GM21515 (cell line): ENCODE data around the gene SESN3.
"Not testable (repeated sequence)": the region's sequence is repeated elsewhere in the genome, so short reads cannot be mapped to it uniquely, and the experiment has no call there.

Experiments
- ATAC-seq: cut with Tn5 transposase; IDR thresholded peaks from one replicate; pipeline ENCODE4 v1.9.1; 2021; ENCODE audit not compliant: unreplicated experiment

SESN3 gene

GRCh38 chr11:95153857-95154246 is 77.2 kb downstream of the SESN3 start:
- ATAC-seq = no peak

GRCh38 chr11:95152876-95153856 is 77.8 kb downstream of the SESN3 start:
- no peak for ATAC-seq

- ATAC-seq = peak; percentile 84
These were observed 79.9 kb downstream of the SESN3 start for GRCh38 chr11:95150956-95151684.

GRCh38 chr11:95149651-95150364 is 81.2 kb downstream of the SESN3 start:
- ATAC-seq = no peak

GRCh38 chr11:95148938-95149337 is 82.1 kb downstream of the SESN3 start:
- ATAC-seq = no peak

- no peak for ATAC-seq
These were observed 82.6 kb downstream of the SESN3 start for GRCh38 chr11:95148406-95148805.

- ATAC-seq = no peak
These were observed 83.6 kb downstream of the SESN3 start for GRCh38 chr11:95147364-95147905.

GRCh38 chr11:95145430-95146060 is 85.5 kb downstream of the SESN3 start:
- no peak for ATAC-seq

- ATAC-seq = no peak
These were observed 86.4 kb downstream of the SESN3 start for GRCh38 chr11:95144313-95145235.

GRCh38 chr11:95143106-95143681 is 87.8 kb downstream of the SESN3 start:
- no peak for ATAC-seq

GRCh38 chr11:95142431-95142830 is 88.6 kb downstream of the SESN3 start:
- ATAC-seq = no peak

GRCh38 chr11:95140397-95141033 is 90.5 kb downstream of the SESN3 start:
- ATAC-seq = no peak

GRCh38 chr11:95138448-95138847 is 92.6 kb downstream of the SESN3 start:
- ATAC-seq = peak; percentile 86

- no peak for ATAC-seq
These were observed 93.7 kb downstream of the SESN3 start for GRCh38 chr11:95137299-95137698.

- not testable (repeated sequence) for ATAC-seq
These were observed 94.3 kb downstream of the SESN3 start for GRCh38 chr11:95136747-95137146.

- ATAC-seq = no peak
These were observed 95.1 kb downstream of the SESN3 start for GRCh38 chr11:95135880-95136279.

- ATAC-seq = no peak
These were observed 95.8 kb downstream of the SESN3 start for GRCh38 chr11:95135155-95135554.

GRCh38 chr11:95134491-95134890 is 96.5 kb downstream of the SESN3 start:
- ATAC-seq = no peak

- no peak for ATAC-seq
These were observed 98.0 kb downstream of the SESN3 start for GRCh38 chr11:95132956-95133355.
